H9 (cell line): ENCODE data around the gene RSU1. TPM values are rescaled to one million over a fixed set of nuclear protein-coding genes. Genes with fewer than 3 reads are reported as not detected.

Source experiments
- DNase-seq: peaks from one replicate; pipeline ENCODE4 v3.0.0-alpha.2; 2017
- H2AFZ ChIP-seq: one replicate; pipeline ENCODE4 v1.6.1; 2013; ENCODE audit warnings: mild to moderate bottlenecking, low read length, control low read depth, moderate library complexity
- H2AK5ac ChIP-seq: 2 replicates; pipeline ENCODE4 v1.6.1; 2013; ENCODE audit warnings: low read length, control low read depth, mixed read lengths; ENCODE audit not compliant: insufficient read length
- H2BK120ac ChIP-seq: one replicate; pipeline ENCODE4 v1.6.1; 2013; ENCODE audit warnings: low read depth, mild to moderate bottlenecking, low read length, control low read depth, inconsistent platforms; ENCODE audit not compliant: poor library complexity, severe bottlenecking
- H2BK12ac ChIP-seq: 2 replicates; pipeline ENCODE4 v1.6.1; 2013; ENCODE audit warnings: low read length, control low read depth, mixed read lengths, low read depth; ENCODE audit not compliant: insufficient read length
- H2BK15ac ChIP-seq: 2 replicates; pipeline ENCODE4 v1.6.1; 2013; ENCODE audit warnings: low read depth, low read length, control low read depth
- H2BK20ac ChIP-seq: one replicate; pipeline ENCODE4 v1.6.1; 2013; ENCODE audit warnings: low read depth, mild to moderate bottlenecking, low read length, control low read depth, inconsistent platforms; ENCODE audit not compliant: poor library complexity, severe bottlenecking
- H2BK5ac ChIP-seq: 2 replicates; pipeline ENCODE4 v1.6.1; 2013; ENCODE audit warnings: low read length, control low read depth, mixed read lengths; ENCODE audit not compliant: insufficient read length
- H3K14ac ChIP-seq: 2 replicates; pipeline ENCODE4 v1.6.1; 2013; ENCODE audit warnings: low read length, control low read depth; ENCODE audit not compliant: insufficient read depth
- H3K18ac ChIP-seq: 2 replicates; pipeline ENCODE4 v1.6.1; 2013; ENCODE audit warnings: low read depth, mild to moderate bottlenecking, mixed read lengths, low read length, control low read depth; ENCODE audit not compliant: insufficient read length
- H3K23ac ChIP-seq: 2 replicates; pipeline ENCODE4 v1.6.1; 2013; ENCODE audit warnings: low read length, control low read depth, mixed read lengths, low read depth; ENCODE audit not compliant: insufficient read length
- H3K23me2 ChIP-seq: 2 replicates; pipeline ENCODE4 v1.6.1; 2013; ENCODE audit warnings: low read depth, mild to moderate bottlenecking, mixed read lengths, low read length, control low read depth; ENCODE audit not compliant: insufficient read length, poor library complexity, severe bottlenecking
- H3K27ac ChIP-seq: 2 replicates; pipeline ENCODE4 v1.5.1; 2013; ENCODE audit warnings: low read length, control low read depth, mixed read lengths, low read depth; ENCODE audit not compliant: insufficient read length
- H3K27me3 ChIP-seq: 2 replicates; pipeline ENCODE4 v1.6.1; 2013; ENCODE audit warnings: low read length, control low read depth, inconsistent platforms; ENCODE audit not compliant: insufficient read depth
- H3K4ac ChIP-seq: 2 replicates; pipeline ENCODE4 v1.6.1; 2013; ENCODE audit warnings: low read depth, mild to moderate bottlenecking, control low read depth, inconsistent platforms, low read length, moderate library complexity
- H3K4me1 ChIP-seq: 2 replicates; pipeline ENCODE4 v1.6.1; 2013; ENCODE audit warnings: low read length, control low read depth, inconsistent platforms; ENCODE audit not compliant: insufficient read depth
- H3K4me2 ChIP-seq: 2 replicates; pipeline ENCODE4 v1.6.1; 2013; ENCODE audit warnings: low read length, control low read depth, mixed read lengths; ENCODE audit not compliant: insufficient read length, insufficient read depth
- H3K56ac ChIP-seq: 2 replicates; pipeline ENCODE4 v1.6.1; 2013; ENCODE audit warnings: low read depth, mild to moderate bottlenecking, mixed read lengths, low read length, control low read depth; ENCODE audit not compliant: insufficient read length
- H3K79me1 ChIP-seq: 2 replicates; pipeline ENCODE4 v1.6.1; 2013; ENCODE audit warnings: low read depth, mild to moderate bottlenecking, moderate library complexity, low read length, control low read depth, inconsistent platforms; ENCODE audit not compliant: insufficient read depth, poor library complexity, severe bottlenecking
- H3K79me2 ChIP-seq: 2 replicates; pipeline ENCODE4 v1.6.1; 2013; ENCODE audit warnings: low read length, control low read depth, inconsistent platforms; ENCODE audit not compliant: insufficient read depth
- H3K9ac ChIP-seq: 2 replicates; pipeline ENCODE4 v1.6.1; 2013; ENCODE audit warnings: low read length, control low read depth, mixed read lengths; ENCODE audit not compliant: insufficient read length; ENCODE audit errors: extremely low read depth
- H3K9me3 ChIP-seq: one replicate; pipeline ENCODE4 v1.6.1; 2013; ENCODE audit warnings: low read depth, low read length, inconsistent platforms; ENCODE audit not compliant: control insufficient read depth
- H3T11ph ChIP-seq: one replicate; pipeline ENCODE4 v1.6.1; 2013; ENCODE audit warnings: mild to moderate bottlenecking, low read length, control low read depth, inconsistent platforms
- H4K20me1 ChIP-seq: one replicate; pipeline ENCODE4 v1.6.1; 2013; ENCODE audit not compliant: control insufficient read depth, insufficient read length, insufficient read depth
- H4K5ac ChIP-seq: 2 replicates; pipeline ENCODE4 v1.6.1; 2013; ENCODE audit warnings: low read depth, mild to moderate bottlenecking, mixed read lengths, low read length, control low read depth; ENCODE audit not compliant: insufficient read length
- H4K8ac ChIP-seq: replicated peaks from 2 replicates; pipeline ENCODE4 v1.6.1; 2013; ENCODE audit warnings: low read length, control low read depth, mixed read lengths, low read depth; ENCODE audit not compliant: insufficient read length
- H4K91ac ChIP-seq: 2 replicates; pipeline ENCODE4 v1.6.1; 2013; ENCODE audit warnings: low read depth, mild to moderate bottlenecking, moderate library complexity, mixed read lengths, low read length, control low read depth; ENCODE audit not compliant: insufficient read length
- H3K27ac Mint-ChIP-seq, 3 experiments: 2 replicates in 2 of 3; 3 replicates in 1 of 3; pipeline ENCODE4 v1.8.0; 2020 to 2021; ENCODE audit warnings: mixed read lengths in 3 of 3, mild to moderate bottlenecking in 1 of 3, moderate library complexity in 1 of 3
- H3K27me3 Mint-ChIP-seq: 2 replicates; pipeline ENCODE4 v1.8.0; 2021; ENCODE audit warnings: low read depth, mild to moderate bottlenecking, moderate library complexity, mixed read lengths
- H3K36me3 Mint-ChIP-seq, 3 experiments: 2 replicates in 2 of 3; 3 replicates in 1 of 3; pipeline ENCODE4 v1.8.0; 2020 to 2021; ENCODE audit warnings: low read depth in 3 of 3, mixed read lengths in 3 of 3; ENCODE audit not compliant: insufficient read depth in 1 of 3
- H3K4me1 Mint-ChIP-seq, 2 experiments: 2 replicates each; pipeline ENCODE4 v1.8.0; 2020; ENCODE audit warnings: mixed read lengths in 2 of 2
- H3K4me3 Mint-ChIP-seq, 2 experiments: 2 replicates in 1 of 2; 3 replicates in 1 of 2; pipeline ENCODE4 v1.8.0; 2020 to 2021; ENCODE audit warnings: mild to moderate bottlenecking in 2 of 2, mixed read lengths in 2 of 2, moderate library complexity in 1 of 2
- H3K9me3 Mint-ChIP-seq, 2 experiments: 2 replicates in 1 of 2; 3 replicates in 1 of 2; pipeline ENCODE4 v1.8.0; 2020; ENCODE audit warnings: mild to moderate bottlenecking in 2 of 2, mixed read lengths in 2 of 2, moderate library complexity in 1 of 2
- CTCF ChIP-seq: fragments of 200-600 bp; sonication (generic); conservative IDR thresholded peaks from 3 replicates; pipeline ENCODE4 v1.8.0; 2021; ENCODE audit warnings: antibody characterized with exemption, mild to moderate bottlenecking
- WGBS: extraction: QIAGEN DNeasy Blood & Tissue Kit; methylation state at CpG from one replicate; pipeline ENCODE4 v1.1.7; 2013; ENCODE audit warnings: missing lambda C conversion rate, low lambda C conversion rate, mixed read lengths; ENCODE audit not compliant: insufficient read length; ENCODE audit errors: extremely low coverage; 5-methylcytosine and 5-hydroxymethylcytosine counted together
- total RNA-seq: library from RNA; stranded (reverse); gene quantifications from 2 replicates; pipeline ENCODE4 v1.2.1, GENCODE V29; 2021

RSU1 gene
- total RNA-seq, 1 experiment from 2014 or later, result 59.4 TPM

- Histone ChIP-seq H4K91ac (no peak overlapping the region), H3K4me1 (no peaks in the 10 kb centered on the region), H2BK12ac (no peak overlapping the region), H3K4me2 (no peak overlapping the region), H3K14ac (no peak overlapping the region), H3K56ac (no peak overlapping the region), H4K20me1 (no peaks in the 10 kb centered on the region), H3K27me3 (no peaks in the 10 kb centered on the region), H3T11ph (no peak overlapping the region), H3K18ac (no peak overlapping the region), H3K27ac (no peak overlapping the region), H2BK15ac (no peak overlapping the region), H3K9ac (no peak overlapping the region), H3K9me3 (no peaks in the 10 kb centered on the region), H3K79me2 (no peaks in the 10 kb centered on the region), H4K5ac (no peak overlapping the region), H2BK120ac (no peak overlapping the region), H4K8ac (no peak overlapping the region), H2AK5ac (no peak overlapping the region), H2BK5ac (no peak overlapping the region), H2AFZ (no peak overlapping the region), H2BK20ac (no peak overlapping the region), H3K23me2 (no peaks in the 10 kb centered on the region), H3K23ac (no peak overlapping the region), H3K4ac (no peak overlapping the region), H3K79me1 (no peaks in the 10 kb centered on the region)
- no peak for DNase-seq
- H3K27ac Mint-ChIP-seq, result no peak overlapping the region
- peaks cover 0 to 2% of the 10 kb centered on the region in 2 experiments; a peak in 1 of 4 replicates for H3K4me1 Mint-ChIP-seq
- no peak overlapping the region for H3K4me3 Mint-ChIP-seq
- no CpG with 5 or more reads among the region's 1 CpG for WGBS
- no peaks in the 10 kb centered on the region; a peak in 1 of 5 replicates for H3K9me3 Mint-ChIP-seq
- no peaks in the 10 kb centered on the region for H3K36me3 Mint-ChIP-seq
- H3K27me3 Mint-ChIP-seq, result no peaks in the 10 kb centered on the region
- peak; percentile 78 for TF ChIP-seq CTCF
These were observed 26.1 kb upstream of the RSU1 start for GRCh38 chr10:16843252-16843870.
